ENCODE data around the gene PSIP1.

The PSIP1 gene

DNA sequence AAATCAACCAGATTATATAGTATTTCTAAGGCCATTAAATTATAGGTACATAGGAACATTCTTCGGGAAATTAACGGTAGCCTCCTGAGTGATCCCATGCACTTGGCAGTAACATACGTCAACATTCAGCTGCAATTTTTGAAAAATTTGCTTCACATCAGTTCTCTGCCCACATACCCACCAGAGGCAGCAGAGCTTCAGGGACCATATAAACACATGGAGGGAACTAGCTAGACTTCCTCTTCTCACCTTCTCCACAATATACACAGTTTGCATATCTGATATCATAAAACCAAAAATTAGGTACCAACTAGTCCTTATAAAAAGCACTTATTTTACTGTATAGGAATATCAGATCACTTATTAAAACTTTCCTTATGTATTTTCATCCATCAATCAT is 4.8 kb downstream of the PSIP1 start:
- Histone ChIP-seq H3K4me3 (ENCODE audit: low read length) (no peak overlapping the region), H3K4me1 (ENCODE audit: control insufficient read depth, low read length) (peaks cover 38% of the 10 kb centered on the region), H3F3A (ENCODE audit: control insufficient read depth, insufficient read depth) (no peaks in the 10 kb centered on the region), H3K36me3 (ENCODE audit: control insufficient read depth, low read length) (peaks cover 91% of the 10 kb centered on the region), H3K4me2 (ENCODE audit: low read length) (no peak overlapping the region), H3K27me3 (ENCODE audit: control insufficient read depth, low read length) (no peaks in the 10 kb centered on the region), H3K9me3 (ENCODE audit: control insufficient read depth, insufficient read depth, low read length) (no peaks in the 10 kb centered on the region), H3K27ac (ENCODE audit: low read depth, low read length) (no peak overlapping the region), H4K20me1 (ENCODE audit: control insufficient read depth, insufficient read depth, low read depth, low read length) (peaks cover 25% of the 10 kb centered on the region), H3K9me2 (replicated peaks; ENCODE audit: control insufficient read depth, low read length) (no peaks in the 10 kb centered on the region), H3K79me2 (ENCODE audit: control insufficient read depth, low read length) (peaks cover 98% of the 10 kb centered on the region)
- TF ChIP-seq, protein P1, sequence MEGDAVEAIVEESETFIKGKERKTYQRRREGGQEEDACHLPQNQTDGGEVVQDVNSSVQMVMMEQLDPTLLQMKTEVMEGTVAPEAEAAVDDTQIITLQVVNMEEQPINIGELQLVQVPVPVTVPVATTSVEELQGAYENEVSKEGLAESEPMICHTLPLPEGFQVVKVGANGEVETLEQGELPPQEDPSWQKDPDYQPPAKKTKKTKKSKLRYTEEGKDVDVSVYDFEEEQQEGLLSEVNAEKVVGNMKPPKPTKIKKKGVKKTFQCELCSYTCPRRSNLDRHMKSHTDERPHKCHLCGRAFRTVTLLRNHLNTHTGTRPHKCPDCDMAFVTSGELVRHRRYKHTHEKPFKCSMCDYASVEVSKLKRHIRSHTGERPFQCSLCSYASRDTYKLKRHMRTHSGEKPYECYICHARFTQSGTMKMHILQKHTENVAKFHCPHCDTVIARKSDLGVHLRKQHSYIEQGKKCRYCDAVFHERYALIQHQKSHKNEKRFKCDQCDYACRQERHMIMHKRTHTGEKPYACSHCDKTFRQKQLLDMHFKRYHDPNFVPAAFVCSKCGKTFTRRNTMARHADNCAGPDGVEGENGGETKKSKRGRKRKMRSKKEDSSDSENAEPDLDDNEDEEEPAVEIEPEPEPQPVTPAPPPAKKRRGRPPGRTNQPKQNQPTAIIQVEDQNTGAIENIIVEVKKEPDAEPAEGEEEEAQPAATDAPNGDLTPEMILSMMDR (IDR thresholded peaks at IDR 0.05; ENCODE audit: low read depth, low read length, poor library complexity, severe bottlenecking): peak; percentile 42
- TF ChIP-seq EZH2phosphoT487 (IDR thresholded peaks at IDR 0.05; ENCODE audit: borderline replicate concordance, low read length): no peak

DNA sequence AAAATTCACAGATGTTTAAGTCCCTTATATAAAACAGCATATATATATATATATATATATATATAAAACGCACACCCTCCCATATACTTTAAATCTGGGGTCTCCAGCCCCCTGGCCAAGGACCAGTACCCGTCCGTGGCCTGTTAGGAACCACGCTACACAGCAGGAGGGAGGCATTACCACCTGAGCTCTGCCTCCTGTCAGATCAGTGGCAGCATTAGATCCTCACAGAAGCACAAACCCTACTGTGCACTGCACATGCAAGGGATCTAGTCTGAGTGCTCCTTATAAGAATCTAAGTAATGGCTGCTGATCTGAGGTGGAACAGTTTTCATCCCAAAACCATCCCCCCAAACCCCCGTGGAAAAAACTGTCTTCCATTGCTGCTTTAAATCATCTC is 9.0 kb downstream of the PSIP1 start:
- TF ChIP-seq, protein P1 (IDR thresholded peaks at IDR 0.05; ENCODE audit: low read depth, low read length, poor library complexity, severe bottlenecking): no peak
- TF ChIP-seq EZH2phosphoT487 (IDR thresholded peaks at IDR 0.05; ENCODE audit: borderline replicate concordance, low read length): no peak
- H3K27ac ChIP-seq (ENCODE audit: low read depth, low read length): no peak overlapping the region
- peaks cover 11% of the 10 kb centered on the region for H3K4me1 ChIP-seq (ENCODE audit: control insufficient read depth, low read length)
- H3K4me3 ChIP-seq (ENCODE audit: low read length): no peak overlapping the region
- H3K4me2 ChIP-seq (ENCODE audit: low read length): no peak overlapping the region
- H3F3A ChIP-seq (ENCODE audit: control insufficient read depth, insufficient read depth): no peaks in the 10 kb centered on the region
- peaks cover 94% of the 10 kb centered on the region for H3K36me3 ChIP-seq (ENCODE audit: control insufficient read depth, low read length)
- no peaks in the 10 kb centered on the region for H3K9me3 ChIP-seq (ENCODE audit: control insufficient read depth, insufficient read depth, low read length)
- H3K27me3 ChIP-seq (ENCODE audit: control insufficient read depth, low read length): no peaks in the 10 kb centered on the region
- peaks cover 5% of the 10 kb centered on the region; the same call in 1 of the 2 replicates for H4K20me1 ChIP-seq (ENCODE audit: control insufficient read depth, insufficient read depth, low read depth, low read length)
- H3K79me2 ChIP-seq (ENCODE audit: control insufficient read depth, low read length): peaks cover 97% of the 10 kb centered on the region
- no peaks in the 10 kb centered on the region for H3K9me2 ChIP-seq (replicated peaks; ENCODE audit: control insufficient read depth, low read length)

DNA sequence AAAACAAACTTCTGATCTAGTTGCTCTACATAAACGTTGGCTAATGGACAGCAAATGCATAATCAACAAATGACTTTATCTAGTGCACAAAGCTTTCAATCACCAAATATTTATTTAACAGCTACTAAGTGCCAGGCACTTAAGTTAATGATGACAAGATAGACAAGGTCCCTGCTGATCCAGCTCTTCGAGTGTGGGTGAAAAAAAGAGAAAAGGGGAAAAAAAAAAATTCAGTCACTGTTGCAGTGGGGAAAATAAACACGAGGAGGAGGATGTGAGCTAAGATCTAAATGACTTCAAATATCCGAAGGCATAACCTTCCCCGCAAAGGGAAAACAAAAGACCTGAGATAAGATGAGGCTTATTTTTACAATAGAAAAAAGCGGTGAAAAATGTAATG is 9.6 kb downstream of the PSIP1 start:
- Histone ChIP-seq H3K4me3 (ENCODE audit: low read length) (no peak overlapping the region), H3K27me3 (ENCODE audit: control insufficient read depth, low read length) (no peaks in the 10 kb centered on the region), H3K36me3 (ENCODE audit: control insufficient read depth, low read length) (peaks cover 94% of the 10 kb centered on the region), H3K4me2 (ENCODE audit: low read length) (no peak overlapping the region), H3F3A (ENCODE audit: control insufficient read depth, insufficient read depth) (no peaks in the 10 kb centered on the region), H3K9me2 (replicated peaks; ENCODE audit: control insufficient read depth, low read length) (no peaks in the 10 kb centered on the region), H3K9me3 (ENCODE audit: control insufficient read depth, insufficient read depth, low read length) (no peaks in the 10 kb centered on the region), H3K79me2 (ENCODE audit: control insufficient read depth, low read length) (peaks cover 97% of the 10 kb centered on the region), H4K20me1 (ENCODE audit: control insufficient read depth, insufficient read depth, low read depth, low read length) (peaks cover 5% of the 10 kb centered on the region; the same call in 1 of the 2 replicates), H3K4me1 (ENCODE audit: control insufficient read depth, low read length) (peaks cover 5% of the 10 kb centered on the region), H3K27ac (ENCODE audit: low read depth, low read length) (no peak overlapping the region)
- TF ChIP-seq EZH2phosphoT487 (IDR thresholded peaks at IDR 0.05; ENCODE audit: borderline replicate concordance, low read length): no peak
- TF ChIP-seq, protein P1 (IDR thresholded peaks at IDR 0.05; ENCODE audit: low read depth, low read length, poor library complexity, severe bottlenecking): no peak
